Tibial nerve (tissue), 4 donors: ENCODE measurements around the gene SCO1. TPM values are rescaled to one million over a fixed set of nuclear protein-coding genes. Genes with fewer than 3 reads are reported as not detected.
"Not testable (repeated sequence)": the region's sequence is repeated elsewhere in the genome, so short reads cannot be mapped to it uniquely, and the experiment has no call there.

Experiments used
- DNase-seq, 2 donors: peaks; one replicate each; pipeline ENCODE4 v3.0.0-alpha.2; 2019; ENCODE audit warnings: low spot score in 2 of 2
- H3K27ac ChIP-seq, 4 donors: fragments of 200-600 bp; sonication (generic) in 3 of 4; one replicate each; pipeline ENCODE4 v1.5.1; 2017 to 2019; ENCODE audit warnings: mild to moderate bottlenecking in 1 of 4
- H3K27me3 ChIP-seq, 2 donors: fragments of 200-600 bp; sonication (generic) in 1 of 2; one replicate each; pipeline versions ENCODE4 v1.5.1 to v1.6.0; 2017 to 2019
- H3K36me3 ChIP-seq, 3 donors: fragments of 200-600 bp; sonication (generic); one replicate each; pipeline ENCODE4 v1.5.1; 2018 to 2019
- H3K4me1 ChIP-seq, 4 donors: fragments of 200-600 bp; sonication (generic) in 3 of 4; one replicate each; pipeline ENCODE4 v1.5.1; 2017 to 2019
- H3K4me3 ChIP-seq, 4 donors: fragments of 200-600 bp; sonication (generic) in 3 of 4; one replicate each; pipeline ENCODE4 v1.5.1; 2017 to 2019; ENCODE audit warnings: mild to moderate bottlenecking in 1 of 4, moderate library complexity in 1 of 4
- H3K9me3 ChIP-seq, 4 donors: fragments of 200-600 bp; sonication (generic) in 3 of 4; one replicate each; pipeline ENCODE4 v1.5.1; 2017 to 2019
- CTCF ChIP-seq, 5 experiments: fragments of 200-600 bp in 3 of 5; fragments of 450-650 bp in 2 of 5; sonication (generic) in 3 of 5; IDR thresholded peaks; one replicate each; pipeline ENCODE4 v1.5.1; 2016 to 2019; ENCODE audit warnings: antibody characterized with exemption in 5 of 5, mild to moderate bottlenecking in 3 of 5, moderate library complexity in 2 of 5
- EP300 ChIP-seq, 2 donors: sonication (generic); formaldehyde crosslinking; IDR thresholded peaks; one replicate each; pipeline ENCODE4 v1.6.1; 2017; ENCODE audit warnings: antibody characterized with exemption in 2 of 2, mild to moderate bottlenecking in 1 of 2
- POLR2A ChIP-seq, 2 donors: fragments of 450-650 bp; IDR thresholded peaks; one replicate each; pipeline ENCODE4 v1.6.1; 2017; ENCODE audit warnings: antibody characterized with exemption in 2 of 2, mild to moderate bottlenecking in 2 of 2, moderate library complexity in 2 of 2
- WGBS, 2 donors: methylation state at CpG; one replicate each; pipeline ENCODE4 v1.1.5; 2018; 5-methylcytosine and 5-hydroxymethylcytosine counted together
- total RNA-seq, 4 donors: library from RNA; depleted of rRNA; stranded (reverse); fragments of >200 nt; gene quantifications; one replicate each; pipeline ENCODE4 v1.1.0, GENCODE V29; 2016

Gene SCO1
- total RNA-seq, 4 donors from 2014 or later: 17.0 to 26.5 (median 19.5) TPM

DNA sequence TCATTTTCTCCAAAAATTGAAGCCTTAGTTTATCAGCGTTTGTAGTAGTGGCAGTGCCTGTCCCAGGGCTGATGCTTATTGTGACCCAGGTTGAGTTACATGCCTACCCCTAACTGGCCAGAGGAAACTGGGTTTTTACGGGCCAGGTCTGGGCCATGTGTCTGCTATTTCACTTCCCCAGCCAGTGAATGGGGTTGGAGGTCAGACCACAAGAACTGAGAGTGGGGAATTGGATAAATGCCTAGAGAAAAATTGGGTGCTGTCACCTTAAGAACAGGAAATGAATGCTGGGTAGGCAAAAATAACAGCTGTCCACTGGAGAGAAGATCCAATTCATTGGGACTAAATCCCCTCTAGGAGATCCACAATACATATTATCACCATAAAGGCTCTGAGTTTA, 5.2 kb upstream of the SCO1 start:
- H3K4me3 ChIP-seq: no peak overlapping the region
- TF ChIP-seq POLR2A (IDR thresholded peaks at IDR 0.05): no peak
- TF ChIP-seq CTCF (IDR thresholded peaks at IDR 0.05): no peak
- no peak for TF ChIP-seq EP300 (IDR thresholded peaks at IDR 0.05)
- WGBS, 2 donors: 43 to 48% methylated on average over 2 of the region's 2 CpGs
- H3K36me3 ChIP-seq: peaks cover 0 to 27% (median 3%) of the 10 kb centered on the region in 3 donors
- no peaks in the 10 kb centered on the region for H3K9me3 ChIP-seq
- H3K27me3 ChIP-seq: no peaks in the 10 kb centered on the region
- no peak for DNase-seq
- H3K27ac ChIP-seq: no peak overlapping the region
- peaks cover 0 to 35% (median 15%) of the 10 kb centered on the region in 4 donors for H3K4me1 ChIP-seq

DNA sequence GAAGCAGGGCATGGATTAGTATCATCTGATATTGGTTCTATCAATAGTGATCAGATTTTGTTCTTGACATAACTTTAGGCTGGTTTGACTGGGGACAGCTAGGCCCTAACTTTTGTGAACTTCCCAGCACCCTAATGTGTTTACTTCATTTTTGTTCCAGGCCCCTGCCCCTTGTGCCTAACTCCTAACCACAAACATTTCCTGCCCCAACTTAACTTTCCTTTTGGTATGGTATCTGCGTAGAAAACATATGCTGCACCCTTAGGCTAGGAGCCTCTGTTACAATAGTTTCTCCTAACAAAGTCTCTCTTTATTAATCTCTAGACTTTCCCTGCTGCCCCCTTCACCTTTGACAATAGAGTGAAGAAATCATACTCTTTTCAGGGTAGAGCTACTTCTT, 2.5 kb upstream of the SCO1 start:
- Histone ChIP-seq H3K4me1 (peaks cover 0 to 48% (median 23%) of the 10 kb centered on the region in 4 donors), H3K4me3 (no peak overlapping the region), H3K36me3 (peaks cover 0 to 5% (median 0%) of the 10 kb centered on the region in 3 donors), H3K27me3 (no peaks in the 10 kb centered on the region), H3K9me3 (no peaks in the 10 kb centered on the region), H3K27ac (peak overlapping the region in 1 of 4 donors; percentile 47)
- DNase-seq: no peak
- 84 to 88% methylated on average over 1 of the region's 1 CpG for WGBS, 2 donors
- TF ChIP-seq POLR2A (IDR thresholded peaks at IDR 0.05) (no peak), CTCF (IDR thresholded peaks at IDR 0.05) (no peak), EP300 (IDR thresholded peaks at IDR 0.05) (no peak)

- H3K27me3 ChIP-seq: no peaks in the 10 kb centered on the region
- 17 to 18% methylated on average over 18 of the region's 18 CpGs for WGBS, 2 donors
Measured at GRCh38 chr17:10698096-10698818, 924 bp upstream of the SCO1 start.

GRCh38 chr17:10695875-10696407, 1.4 kb downstream of the SCO1 start:
- Histone ChIP-seq H3K4me3 (peak overlapping the region in 3 of 4 donors; percentile 61 to 99 (median 97)), H3K4me1 (peaks cover 0 to 33% (median 17%) of the 10 kb centered on the region in 4 donors), H3K36me3 (peaks cover 0 to 39% (median 0%) of the 10 kb centered on the region in 3 donors)
- H3K27ac ChIP-seq, DNase-seq, H3K9me3 ChIP-seq, H3K27me3 ChIP-seq: not testable (repeated sequence)
- WGBS, 2 donors: 85 to 92% methylated on average over 17 of the region's 17 CpGs

More at GRCh38 chr17:10698096-10698818, 924 bp upstream of the SCO1 start:
- peak overlapping the region; percentile 81 to 96 (median 96) for H3K27ac ChIP-seq
- peaks cover 0 to 16% (median 0%) of the 10 kb centered on the region in 3 donors for H3K36me3 ChIP-seq
- peaks cover 0 to 44% (median 23%) of the 10 kb centered on the region in 4 donors for H3K4me1 ChIP-seq
- peak in 1 of 2 donors; percentile 13 for DNase-seq
- H3K4me3 ChIP-seq: peak overlapping the region; percentile 61 to 99 (median 86)
- no peak for TF ChIP-seq POLR2A (IDR thresholded peaks at IDR 0.05)
- TF ChIP-seq CTCF (IDR thresholded peaks at IDR 0.05): no peak
- no peak for TF ChIP-seq EP300 (IDR thresholded peaks at IDR 0.05)
- no peaks in the 10 kb centered on the region for H3K9me3 ChIP-seq

DNA sequence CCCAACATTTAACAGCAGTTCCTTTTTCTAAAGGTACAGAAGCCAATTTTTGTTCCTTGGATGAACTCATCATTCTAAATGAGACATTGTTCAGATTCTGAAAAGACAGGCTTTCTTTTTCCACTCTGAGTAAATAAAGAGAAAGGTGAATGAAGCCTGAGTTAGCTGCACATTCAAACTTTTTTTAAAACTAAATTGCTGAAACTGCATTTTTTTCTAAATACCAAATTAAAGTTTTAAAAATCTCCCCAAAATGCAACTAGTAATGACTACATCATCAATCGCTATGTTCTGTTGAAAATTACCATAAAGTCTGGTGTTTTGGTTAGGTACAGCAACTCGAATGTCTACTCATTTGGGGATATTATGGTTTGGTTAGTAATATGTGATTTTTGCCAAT, 9.8 kb downstream of the SCO1 start:
- H3K9me3 ChIP-seq: no peaks in the 10 kb centered on the region
- TF ChIP-seq CTCF (IDR thresholded peaks at IDR 0.05) (no peak), EP300 (IDR thresholded peaks at IDR 0.05) (no peak), POLR2A (IDR thresholded peaks at IDR 0.05) (no peak)
- WGBS, 2 donors: 80 to 83% methylated on average over 2 of the region's 2 CpGs
- H3K27ac ChIP-seq: no peak overlapping the region
- peaks cover 4 to 74% (median 7%) of the 10 kb centered on the region in 3 donors for H3K36me3 ChIP-seq
- DNase-seq: no peak
- H3K4me3 ChIP-seq: no peak overlapping the region
- H3K27me3 ChIP-seq: no peaks in the 10 kb centered on the region
- no peaks in the 10 kb centered on the region for H3K4me1 ChIP-seq
